GM23338 (cell line): ENCODE data around the gene UPP1. TPM values are rescaled to one million over a fixed set of nuclear protein-coding genes. Genes with fewer than 3 reads are reported as not detected.

Experiments used
- ATAC-seq: fragments of 200-7000 bp; cut with Tn5 transposase; 3 replicates; pipeline ENCODE4 v1.9.1; 2020
- DNase-seq: peaks from one replicate; pipeline ENCODE4 v3.0.0-alpha.2; 2015; ENCODE audit warnings: low spot score
- H2AFZ ChIP-seq: fragments of 200-600 bp; sonication (generic); 2 replicates; pipeline ENCODE4 v1.8.0; 2016; ENCODE audit warnings: antibody characterized with exemption, mild to moderate bottlenecking, moderate library complexity
- H3F3A ChIP-seq: fragments of 200-600 bp; sonication (generic); replicated peaks from 2 replicates; pipeline ENCODE4 v1.8.0; 2017; ENCODE audit warnings: antibody characterized with exemption, mixed run types, low read depth
- H3K27ac ChIP-seq: fragments of 200-600 bp; sonication (generic); 2 replicates; pipeline ENCODE4 v1.6.1; 2016; ENCODE audit warnings: low read depth
- H3K27me3 ChIP-seq: fragments of 200-600 bp; sonication (generic); 2 replicates; pipeline ENCODE4 v1.8.0; 2016; ENCODE audit warnings: mild to moderate bottlenecking, mixed run types, moderate library complexity; ENCODE audit not compliant: insufficient read depth
- H3K36me3 ChIP-seq: fragments of 200-600 bp; sonication (generic); 2 replicates; pipeline ENCODE4 v1.8.0; 2016; ENCODE audit warnings: mild to moderate bottlenecking; ENCODE audit not compliant: insufficient read depth
- H3K4me1 ChIP-seq: fragments of 200-600 bp; sonication (generic); 2 replicates; pipeline ENCODE4 v1.8.0; 2016; ENCODE audit warnings: mild to moderate bottlenecking, moderate library complexity; ENCODE audit not compliant: insufficient read depth
- H3K4me2 ChIP-seq: fragments of 200-600 bp; sonication (generic); 2 replicates; pipeline ENCODE4 v1.7.1; 2017; ENCODE audit warnings: mixed run types
- H3K4me3 ChIP-seq: fragments of 200-600 bp; sonication (generic); 2 replicates; pipeline ENCODE4 v1.6.1; 2016; ENCODE audit warnings: mixed run types
- H3K79me2 ChIP-seq: fragments of 200-600 bp; sonication (generic); replicated peaks from 2 replicates; pipeline ENCODE4 v1.8.0; 2017; ENCODE audit warnings: mild to moderate bottlenecking; ENCODE audit not compliant: insufficient read depth
- H3K9me2 ChIP-seq: fragments of 200-600 bp; sonication (generic); 2 replicates; pipeline ENCODE4 v1.8.0; 2017; ENCODE audit not compliant: insufficient read depth
- H4K20me1 ChIP-seq: fragments of 200-600 bp; sonication (generic); replicated peaks from 2 replicates; pipeline ENCODE4 v1.8.0; 2017; ENCODE audit warnings: mild to moderate bottlenecking; ENCODE audit not compliant: insufficient read depth
- H3K27ac Mint-ChIP-seq: 2 replicates; pipeline ENCODE4 v1.8.0; 2020; ENCODE audit warnings: inconsistent platforms, mild to moderate bottlenecking, moderate library complexity, mixed read lengths
- H3K27me3 Mint-ChIP-seq: 3 replicates; pipeline ENCODE4 v1.8.0; 2022; ENCODE audit warnings: low read depth, mild to moderate bottlenecking, moderate library complexity, mixed read lengths, inconsistent platforms; ENCODE audit not compliant: insufficient read depth, poor library complexity
- H3K36me3 Mint-ChIP-seq: 3 replicates; pipeline ENCODE4 v1.8.0; 2021; ENCODE audit warnings: low read depth, mild to moderate bottlenecking, inconsistent platforms, moderate library complexity, mixed read lengths
- H3K4me1 Mint-ChIP-seq: 3 replicates; pipeline ENCODE4 v1.8.0; 2020; ENCODE audit warnings: mild to moderate bottlenecking, inconsistent platforms, mixed read lengths
- H3K4me3 Mint-ChIP-seq: 3 replicates; pipeline ENCODE4 v1.8.0; 2021; ENCODE audit warnings: moderate library complexity, mild to moderate bottlenecking, inconsistent platforms, mixed read lengths
- H3K9me3 Mint-ChIP-seq: 3 replicates; pipeline ENCODE4 v1.8.0; 2020; ENCODE audit warnings: moderate library complexity, mild to moderate bottlenecking, inconsistent platforms, mixed read lengths
- CREB1 ChIP-seq: fragments of 250-450 bp; sonication (Bioruptor Pico); IDR thresholded peaks from 2 replicates; pipeline ENCODE4 v1.5.0; 2020; ENCODE audit warnings: low read depth, mild to moderate bottlenecking, moderate library complexity
- EZH2 ChIP-seq: fragments of 200-600 bp; sonication (generic); IDR thresholded peaks from one replicate; pipeline ENCODE4 v1.8.0; 2017; ENCODE audit warnings: antibody characterized with exemption, mild to moderate bottlenecking, low read depth; ENCODE audit not compliant: unreplicated experiment
- JUNB ChIP-seq: IDR thresholded peaks from one replicate; pipeline ENCODE4 v1.6.1; 2016; ENCODE audit warnings: antibody characterized with exemption; ENCODE audit not compliant: unreplicated experiment
- NANOG ChIP-seq: IDR thresholded peaks from 2 replicates; pipeline ENCODE4 v1.6.1; 2016; ENCODE audit warnings: antibody characterized with exemption, borderline replicate concordance
- POLR2AphosphoS5 ChIP-seq: IDR thresholded peaks from 2 replicates; pipeline ENCODE4 v1.6.1; 2016; ENCODE audit warnings: antibody characterized with exemption, low read depth
- STAT1 ChIP-seq: IDR thresholded peaks from one replicate; pipeline ENCODE4 v1.6.1; 2016; ENCODE audit warnings: antibody characterized with exemption; ENCODE audit not compliant: unreplicated experiment
- ZNF114 ChIP-seq: fragments of 250-450 bp; sonication (Bioruptor Pico); IDR thresholded peaks from 2 replicates; pipeline ENCODE4 v1.5.0; 2020; ENCODE audit warnings: mild to moderate bottlenecking, moderate library complexity
- ZNF331 ChIP-seq: fragments of 250-450 bp; sonication (Bioruptor Pico); IDR thresholded peaks from 2 replicates; pipeline ENCODE4 v1.5.0; 2020; ENCODE audit warnings: low read depth, mild to moderate bottlenecking, moderate library complexity
- ZNF462 ChIP-seq: fragments of 250-450 bp; sonication (Bioruptor Pico); IDR thresholded peaks from 2 replicates; pipeline ENCODE4 v1.5.0; 2020; ENCODE audit warnings: mild to moderate bottlenecking, moderate library complexity
- polyA plus RNA-seq: library from polyadenylated mRNA; unstranded; fragments of >200 nt; fragmentation: Nextera tagmentation; extraction: Ambion mirVana; gene quantifications from 2 replicates; pipeline ENCODE4 v1.2.1, GENCODE V29; 2016
- total RNA-seq: library from RNA; depleted of rRNA; stranded (reverse); fragments of >200 nt; shearing (Covaris generic); gene quantifications from 2 replicates; pipeline ENCODE4 v1.2.3, GENCODE V29; 2014

UPP1 gene
- total and polyA plus RNA-seq, 2 experiments from 2014 or later: 22.7 to 43.5 TPM

DNA sequence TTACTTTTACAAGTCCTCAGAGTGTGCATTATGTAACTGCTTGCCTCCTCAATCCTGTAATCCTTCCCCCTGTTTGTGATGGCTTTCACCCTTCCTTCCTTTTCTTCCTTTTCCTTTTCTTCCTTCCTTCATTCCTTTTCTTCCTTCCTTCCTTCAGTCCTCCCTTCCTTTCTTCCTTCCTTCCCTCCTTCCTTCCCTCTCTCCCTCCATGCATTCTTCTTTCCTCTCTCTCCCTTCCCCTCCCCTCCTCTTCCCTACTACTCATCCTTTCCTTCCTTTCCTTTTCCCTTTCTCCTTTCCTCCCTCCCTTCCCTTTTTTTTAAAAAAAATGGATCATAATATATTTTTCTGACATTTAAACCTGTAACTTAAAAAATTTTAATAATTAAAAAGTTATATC, 60.0 kb downstream of the UPP1 start (continued):
- TF ChIP-seq ZNF462 (CRISPR knock-in tag): no peak
- no peak for TF ChIP-seq NANOG
- no peak for TF ChIP-seq ZNF331 (CRISPR knock-in tag)
- no peak for TF ChIP-seq CREB1 (CRISPR knock-in tag)
- no peak for TF ChIP-seq ZNF114 (CRISPR knock-in tag)
- no peak for TF ChIP-seq POLR2AphosphoS5
- no peak for TF ChIP-seq JUNB
- no peak for TF ChIP-seq EZH2
- no peak for TF ChIP-seq STAT1

DNA sequence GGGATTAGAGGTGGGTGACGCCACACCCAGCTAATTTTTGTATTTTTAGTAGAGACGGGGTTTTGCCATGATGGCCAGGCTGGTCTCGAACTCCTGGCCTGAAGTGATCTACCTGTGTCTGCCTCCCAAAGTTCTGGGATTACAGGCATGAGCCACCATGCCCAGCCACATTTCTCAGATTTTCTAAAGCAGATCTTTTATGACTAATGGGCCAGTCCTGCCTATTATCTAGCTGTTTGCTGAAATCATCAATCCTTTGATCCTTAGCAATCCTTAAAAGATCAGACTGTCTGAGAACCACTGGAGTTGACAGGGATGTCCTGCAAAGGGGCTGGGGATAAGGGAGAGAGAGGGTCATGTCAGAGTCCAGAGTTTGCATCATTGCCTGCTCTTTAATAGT, 61.0 kb downstream of the UPP1 start:
- Histone ChIP-seq H3K9me2 (0 out of 2 replicates have a peak, but pooled peaks cover 6% of the 10 kb centered on the region), H3K4me3 (no peak overlapping the region), H3K4me1 (peaks cover 28% of the 10 kb centered on the region), H3F3A (no peaks in the 10 kb centered on the region), H3K4me2 (no peak overlapping the region), H3K27me3 (no peaks in the 10 kb centered on the region), H4K20me1 (no peaks in the 10 kb centered on the region), H3K36me3 (no peaks in the 10 kb centered on the region; the same call in 1 of the 2 replicates), H2AFZ (no peak overlapping the region), H3K27ac (no peak overlapping the region), H3K79me2 (no peaks in the 10 kb centered on the region)
- DNase-seq (no peak), ATAC-seq (no peak)
- Mint-ChIP-seq H3K27me3 (peaks cover 1% of the 10 kb centered on the region), H3K36me3 (peaks cover 11% of the 10 kb centered on the region), H3K4me3 (no peak overlapping the region), H3K27ac (no peak overlapping the region), H3K4me1 (peaks cover 17% of the 10 kb centered on the region), H3K9me3 (peaks cover 21% of the 10 kb centered on the region)
- TF ChIP-seq ZNF114 (CRISPR knock-in tag): no peak
- TF ChIP-seq CREB1 (CRISPR knock-in tag): no peak
- no peak for TF ChIP-seq POLR2AphosphoS5
